Measurements from ENCODE around the gene IL1RN. TPM values are rescaled to one million over a fixed set of nuclear protein-coding genes. Genes with fewer than 3 reads are reported as not detected.

The IL1RN gene
- total and polyA plus RNA-seq, 2 of the 13 experiments (the other 11 are each of a cell fraction or from before 2014, with no cell fraction given), result 21.2 to 101 TPM

DNA sequence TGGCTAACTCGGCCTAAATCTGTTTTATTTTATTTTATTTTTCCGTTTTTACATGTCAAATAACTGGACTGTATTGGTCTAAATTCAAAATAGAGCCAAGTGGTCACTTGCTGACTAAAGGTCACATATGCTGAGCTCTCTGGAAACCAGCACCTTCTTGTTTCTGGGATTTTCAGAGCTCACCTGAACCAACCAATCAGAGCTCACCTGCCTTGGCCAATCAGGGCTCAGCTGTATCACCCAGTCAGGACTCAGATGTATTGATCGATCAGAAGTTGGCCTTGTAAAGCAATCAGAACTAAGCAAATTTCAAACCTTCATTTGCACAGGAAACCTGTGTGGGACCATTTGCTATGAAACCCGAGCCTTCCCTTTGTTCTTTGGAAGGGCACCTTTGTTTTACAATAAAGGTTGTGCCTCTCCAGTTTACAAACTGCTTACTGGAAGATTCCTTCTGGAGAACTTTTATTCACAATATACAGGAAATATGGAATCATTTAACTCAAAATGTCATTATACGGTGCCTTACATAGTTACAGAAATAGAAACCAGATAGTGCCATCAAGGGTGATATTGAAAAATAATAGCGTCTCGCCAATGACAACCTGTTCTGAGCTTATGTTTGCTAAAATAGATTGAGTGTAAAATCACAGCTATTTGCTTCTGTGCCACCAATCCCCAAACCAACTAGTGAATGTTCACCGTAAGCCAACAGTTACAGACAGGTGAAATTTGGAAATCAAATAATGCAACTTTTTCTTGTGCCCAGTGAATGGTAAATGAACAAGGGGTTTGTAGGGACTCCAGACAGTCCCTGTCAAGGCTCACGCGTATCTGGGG, 29.1 kb downstream of the IL1RN start (continued):
- TF ChIP-seq, protein P1, sequence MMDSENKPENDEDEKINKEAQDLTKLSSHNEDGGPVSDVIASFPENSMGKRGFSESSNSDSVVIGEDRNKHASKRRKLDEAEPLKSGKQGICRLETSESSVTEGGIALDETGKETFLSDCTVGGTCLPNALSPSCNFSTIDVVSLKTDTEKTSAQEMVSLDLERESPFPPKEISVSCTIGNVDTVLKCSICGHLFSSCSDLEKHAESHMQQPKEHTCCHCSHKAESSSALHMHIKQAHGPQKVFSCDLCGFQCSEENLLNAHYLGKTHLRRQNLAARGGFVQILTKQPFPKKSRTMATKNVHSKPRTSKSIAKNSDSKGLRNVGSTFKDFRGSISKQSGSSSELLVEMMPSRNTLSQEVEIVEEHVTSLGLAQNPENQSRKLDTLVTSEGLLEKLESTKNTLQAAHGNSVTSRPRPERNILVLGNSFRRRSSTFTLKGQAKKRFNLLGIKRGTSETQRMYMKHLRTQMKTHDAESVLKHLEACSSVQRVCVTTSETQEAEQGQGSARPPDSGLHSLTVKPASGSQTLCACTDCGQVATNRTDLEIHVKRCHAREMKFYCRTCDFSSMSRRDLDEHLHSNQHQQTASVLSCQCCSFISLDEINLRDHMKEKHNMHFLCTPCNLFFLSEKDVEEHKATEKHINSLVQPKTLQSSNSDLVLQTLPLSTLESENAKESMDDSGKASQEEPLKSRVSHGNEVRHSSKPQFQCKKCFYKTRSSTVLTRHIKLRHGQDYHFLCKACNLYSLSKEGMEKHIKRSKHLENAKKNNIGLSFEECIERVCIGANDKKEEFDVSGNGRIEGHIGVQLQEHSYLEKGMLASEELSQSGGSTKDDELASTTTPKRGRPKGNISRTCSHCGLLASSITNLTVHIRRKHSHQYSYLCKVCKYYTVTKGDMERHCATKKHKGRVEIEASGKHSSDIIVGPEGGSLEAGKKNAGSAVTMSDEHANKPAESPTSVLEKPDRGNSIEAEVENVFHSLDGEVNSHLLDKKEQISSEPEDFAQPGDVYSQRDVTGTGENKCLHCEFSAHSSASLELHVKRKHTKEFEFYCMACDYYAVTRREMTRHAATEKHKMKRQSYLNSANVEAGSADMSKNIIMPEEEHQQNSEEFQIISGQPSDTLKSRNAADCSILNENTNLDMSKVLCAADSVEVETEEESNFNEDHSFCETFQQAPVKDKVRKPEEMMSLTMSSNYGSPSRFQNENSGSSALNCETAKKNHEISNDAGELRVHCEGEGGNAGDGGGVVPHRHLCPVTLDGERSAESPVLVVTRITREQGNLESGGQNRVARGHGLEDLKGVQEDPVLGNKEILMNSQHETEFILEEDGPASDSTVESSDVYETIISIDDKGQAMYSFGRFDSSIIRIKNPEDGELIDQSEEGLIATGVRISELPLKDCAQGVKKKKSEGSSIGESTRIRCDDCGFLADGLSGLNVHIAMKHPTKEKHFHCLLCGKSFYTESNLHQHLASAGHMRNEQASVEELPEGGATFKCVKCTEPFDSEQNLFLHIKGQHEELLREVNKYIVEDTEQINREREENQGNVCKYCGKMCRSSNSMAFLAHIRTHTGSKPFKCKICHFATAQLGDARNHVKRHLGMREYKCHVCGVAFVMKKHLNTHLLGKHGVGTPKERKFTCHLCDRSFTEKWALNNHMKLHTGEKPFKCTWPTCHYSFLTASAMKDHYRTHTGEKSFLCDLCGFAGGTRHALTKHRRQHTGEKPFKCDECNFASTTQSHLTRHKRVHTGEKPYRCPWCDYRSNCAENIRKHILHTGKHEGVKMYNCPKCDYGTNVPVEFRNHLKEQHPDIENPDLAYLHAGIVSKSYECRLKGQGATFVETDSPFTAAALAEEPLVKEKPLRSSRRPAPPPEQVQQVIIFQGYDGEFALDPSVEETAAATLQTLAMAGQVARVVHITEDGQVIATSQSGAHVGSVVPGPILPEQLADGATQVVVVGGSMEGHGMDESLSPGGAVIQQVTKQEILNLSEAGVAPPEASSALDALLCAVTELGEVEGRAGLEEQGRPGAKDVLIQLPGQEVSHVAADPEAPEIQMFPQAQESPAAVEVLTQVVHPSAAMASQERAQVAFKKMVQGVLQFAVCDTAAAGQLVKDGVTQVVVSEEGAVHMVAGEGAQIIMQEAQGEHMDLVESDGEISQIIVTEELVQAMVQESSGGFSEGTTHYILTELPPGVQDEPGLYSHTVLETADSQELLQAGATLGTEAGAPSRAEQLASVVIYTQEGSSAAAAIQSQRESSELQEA (CRISPR knock-in tag; IDR thresholded peaks at IDR 0.05; ENCODE audit: not compliant biosample characterization), result no peak
- TF ChIP-seq ZNF629 (CRISPR knock-in tag; conservative IDR thresholded peaks at IDR 0.05) (no peak), ZNF784 (CRISPR knock-in tag; IDR thresholded peaks at IDR 0.05; ENCODE audit: borderline replicate concordance) (peak; percentile 85), ZNF34 (CRISPR knock-in tag; IDR thresholded peaks at IDR 0.05; ENCODE audit: borderline replicate concordance) (no peak), SMARCE1 (IDR thresholded peaks at IDR 0.05; ENCODE audit: borderline replicate concordance) (no peak), NONO (IDR thresholded peaks at IDR 0.05) (no peak), NONO (CRISPR knock-in tag; conservative IDR thresholded peaks at IDR 0.05) (peak; percentile 53; the same call in 1 of the 2 replicates), SRSF9 (IDR thresholded peaks at IDR 0.05; ENCODE audit: borderline replicate concordance, insufficient read depth, low read depth, low read length, poor library complexity, severe bottlenecking) (no peak), ARID5B (CRISPR knock-in tag; IDR thresholded peaks at IDR 0.05) (peak; percentile 82), ARNTL (CRISPR knock-in tag; IDR thresholded peaks at IDR 0.05) (0 out of 2 replicates have a peak, but pooled peaks have one; percentile 45), ZFAT (CRISPR knock-in tag; conservative IDR thresholded peaks at IDR 0.05) (no peak), ZNF878 (CRISPR knock-in tag; IDR thresholded peaks at IDR 0.05) (peak; percentile 85; the same call in 1 of the 2 replicates), ZNF12 (CRISPR knock-in tag; IDR thresholded peaks at IDR 0.05) (no peak), KLF11 (CRISPR knock-in tag; IDR thresholded peaks at IDR 0.05) (no peak)
